ENCODE results near the gene PDE8B.
A peak's percentile ranks its signal among the peaks of the same experiment; 100 is the strongest.

The PDE8B gene

GRCh38 chr5:77210091-77210963 lies at the start of gene PDE8B:
Gene PDE8B (plus strand): TSS chr5:77210680. CDS start chr5:77210926, 246 bp downstream.
- no peak for TF ChIP-seq NFIC (IDR thresholded peaks at IDR 0.05)
- no peak for TF ChIP-seq CREB1 (IDR thresholded peaks at IDR 0.05; ENCODE audit: low read depth)
- TF ChIP-seq RAD21 (IDR thresholded peaks at IDR 0.05; ENCODE audit: low read depth), result no peak
- TF ChIP-seq TCF12 (IDR thresholded peaks at IDR 0.05; ENCODE audit: low read depth), result no peak
- TF ChIP-seq CEBPB (IDR thresholded peaks at IDR 0.05), result no peak
- TF ChIP-seq, protein P1, sequence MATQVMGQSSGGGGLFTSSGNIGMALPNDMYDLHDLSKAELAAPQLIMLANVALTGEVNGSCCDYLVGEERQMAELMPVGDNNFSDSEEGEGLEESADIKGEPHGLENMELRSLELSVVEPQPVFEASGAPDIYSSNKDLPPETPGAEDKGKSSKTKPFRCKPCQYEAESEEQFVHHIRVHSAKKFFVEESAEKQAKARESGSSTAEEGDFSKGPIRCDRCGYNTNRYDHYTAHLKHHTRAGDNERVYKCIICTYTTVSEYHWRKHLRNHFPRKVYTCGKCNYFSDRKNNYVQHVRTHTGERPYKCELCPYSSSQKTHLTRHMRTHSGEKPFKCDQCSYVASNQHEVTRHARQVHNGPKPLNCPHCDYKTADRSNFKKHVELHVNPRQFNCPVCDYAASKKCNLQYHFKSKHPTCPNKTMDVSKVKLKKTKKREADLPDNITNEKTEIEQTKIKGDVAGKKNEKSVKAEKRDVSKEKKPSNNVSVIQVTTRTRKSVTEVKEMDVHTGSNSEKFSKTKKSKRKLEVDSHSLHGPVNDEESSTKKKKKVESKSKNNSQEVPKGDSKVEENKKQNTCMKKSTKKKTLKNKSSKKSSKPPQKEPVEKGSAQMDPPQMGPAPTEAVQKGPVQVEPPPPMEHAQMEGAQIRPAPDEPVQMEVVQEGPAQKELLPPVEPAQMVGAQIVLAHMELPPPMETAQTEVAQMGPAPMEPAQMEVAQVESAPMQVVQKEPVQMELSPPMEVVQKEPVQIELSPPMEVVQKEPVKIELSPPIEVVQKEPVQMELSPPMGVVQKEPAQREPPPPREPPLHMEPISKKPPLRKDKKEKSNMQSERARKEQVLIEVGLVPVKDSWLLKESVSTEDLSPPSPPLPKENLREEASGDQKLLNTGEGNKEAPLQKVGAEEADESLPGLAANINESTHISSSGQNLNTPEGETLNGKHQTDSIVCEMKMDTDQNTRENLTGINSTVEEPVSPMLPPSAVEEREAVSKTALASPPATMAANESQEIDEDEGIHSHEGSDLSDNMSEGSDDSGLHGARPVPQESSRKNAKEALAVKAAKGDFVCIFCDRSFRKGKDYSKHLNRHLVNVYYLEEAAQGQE (IDR thresholded peaks at IDR 0.05; ENCODE audit: low read depth), result no peak

GRCh38 chr5:77163453-77163852 lies 47.0 kb upstream of the PDE8B start:
- TF ChIP-seq YY1 (IDR thresholded peaks at IDR 0.05; ENCODE audit: low read depth) (no peak), TAF1 (IDR thresholded peaks at IDR 0.05; ENCODE audit: low read depth) (no peak), EP300 (IDR thresholded peaks at IDR 0.05; ENCODE audit: borderline replicate concordance) (no peak), MAX (IDR thresholded peaks at IDR 0.05) (no peak), CREB1 (IDR thresholded peaks at IDR 0.05; ENCODE audit: low read depth) (no peak), USF1 (IDR thresholded peaks at IDR 0.05) (no peak), EGR1 (IDR thresholded peaks at IDR 0.05) (no peak), TEAD4 (IDR thresholded peaks at IDR 0.05) (no peak), CEBPB (IDR thresholded peaks at IDR 0.05) (no peak), TCF12 (IDR thresholded peaks at IDR 0.05; ENCODE audit: low read depth) (no peak), FOXM1 (IDR thresholded peaks at IDR 0.05; ENCODE audit: borderline replicate concordance, low read depth) (no peak), NFIC (IDR thresholded peaks at IDR 0.05) (no peak), RAD21 (IDR thresholded peaks at IDR 0.05; ENCODE audit: low read depth) (no peak), ZBTB7A (IDR thresholded peaks at IDR 0.05; ENCODE audit: low read depth) (no peak)
- TF ChIP-seq, protein P1 (IDR thresholded peaks at IDR 0.05; ENCODE audit: low read depth), result no peak

- no peak for TF ChIP-seq NFIC (IDR thresholded peaks at IDR 0.05)
- TF ChIP-seq TEAD4 (IDR thresholded peaks at IDR 0.05), result no peak
- no peak for TF ChIP-seq EP300 (IDR thresholded peaks at IDR 0.05; ENCODE audit: borderline replicate concordance)
- no peak for TF ChIP-seq TAF1 (IDR thresholded peaks at IDR 0.05; ENCODE audit: low read depth)
- TF ChIP-seq MAX (IDR thresholded peaks at IDR 0.05), result no peak
- TF ChIP-seq FOXM1 (IDR thresholded peaks at IDR 0.05; ENCODE audit: borderline replicate concordance, low read depth), result no peak
- no peak for TF ChIP-seq CREB1 (IDR thresholded peaks at IDR 0.05; ENCODE audit: low read depth)
- no peak for TF ChIP-seq CEBPB (IDR thresholded peaks at IDR 0.05)
These were observed 43.4 kb upstream of the PDE8B start for GRCh38 chr5:77167063-77167462.

GRCh38 chr5:77167695-77168121 lies 42.8 kb upstream of the PDE8B start:
- no peak for TF ChIP-seq FOXM1 (IDR thresholded peaks at IDR 0.05; ENCODE audit: borderline replicate concordance, low read depth)
- no peak for TF ChIP-seq NFIC (IDR thresholded peaks at IDR 0.05)
- no peak for TF ChIP-seq CEBPB (IDR thresholded peaks at IDR 0.05)
- TF ChIP-seq EGR1 (IDR thresholded peaks at IDR 0.05), result no peak
- TF ChIP-seq, protein P1 (IDR thresholded peaks at IDR 0.05; ENCODE audit: low read depth), result no peak
- TF ChIP-seq ZBTB7A (IDR thresholded peaks at IDR 0.05; ENCODE audit: low read depth), result no peak
- TF ChIP-seq TEAD4 (IDR thresholded peaks at IDR 0.05), result peak; percentile 34; the same call in 1 of the 2 replicates
- no peak for TF ChIP-seq MAX (IDR thresholded peaks at IDR 0.05)
- TF ChIP-seq USF1 (IDR thresholded peaks at IDR 0.05), result no peak
- 0 out of 2 replicates have a peak, but pooled peaks have one; percentile 19 for TF ChIP-seq EP300 (IDR thresholded peaks at IDR 0.05; ENCODE audit: borderline replicate concordance)
- no peak for TF ChIP-seq RAD21 (IDR thresholded peaks at IDR 0.05; ENCODE audit: low read depth)
- TF ChIP-seq TAF1 (IDR thresholded peaks at IDR 0.05; ENCODE audit: low read depth), result no peak
- TF ChIP-seq TCF12 (IDR thresholded peaks at IDR 0.05; ENCODE audit: low read depth), result peak; percentile 20; the same call in 1 of the 2 replicates
- TF ChIP-seq CREB1 (IDR thresholded peaks at IDR 0.05; ENCODE audit: low read depth), result 0 out of 2 replicates have a peak, but pooled peaks have one; percentile 19
- TF ChIP-seq YY1 (IDR thresholded peaks at IDR 0.05; ENCODE audit: low read depth), result no peak

Measured in Ishikawa (cell line).